Omental fat pad (tissue), 4 donors: ENCODE results near the gene RCC2. TPM values are rescaled to one million over a fixed set of nuclear protein-coding genes. Genes with fewer than 3 reads are reported as not detected.

Experiments used
- ATAC-seq: fragments of 150-250 bp; one replicate; pipeline ENCODE4 v1.9.1; 2016; ENCODE audit warnings: mild to moderate bottlenecking, moderate library complexity; ENCODE audit not compliant: low FRiP score
- DNase-seq: peaks from one replicate; pipeline ENCODE4 v3.0.0-alpha.2; 2019; ENCODE audit warnings: low spot score
- CTCF ChIP-seq, 3 donors: fragments of 450-650 bp; IDR thresholded peaks; one replicate each; pipeline ENCODE4 v1.5.1; 2016 to 2017; ENCODE audit warnings: antibody characterized with exemption in 3 of 3, mild to moderate bottlenecking in 3 of 3, moderate library complexity in 2 of 3
- total RNA-seq, 4 donors: library from RNA; depleted of rRNA; stranded (reverse); fragments of >200 nt; gene quantifications; one replicate each; pipeline ENCODE4 v1.1.0, GENCODE V29; 2016

The RCC2 gene
- total RNA-seq, 4 donors from 2014 or later = 20.9 to 44.4 (median 26.6) TPM

- DNase-seq (no peak), ATAC-seq (no peak)
- TF ChIP-seq CTCF (IDR thresholded peaks at IDR 0.05) = no peak
These were observed 79.7 kb downstream of the RCC2 start for GRCh38 chr1:17359808-17360207.

DNA sequence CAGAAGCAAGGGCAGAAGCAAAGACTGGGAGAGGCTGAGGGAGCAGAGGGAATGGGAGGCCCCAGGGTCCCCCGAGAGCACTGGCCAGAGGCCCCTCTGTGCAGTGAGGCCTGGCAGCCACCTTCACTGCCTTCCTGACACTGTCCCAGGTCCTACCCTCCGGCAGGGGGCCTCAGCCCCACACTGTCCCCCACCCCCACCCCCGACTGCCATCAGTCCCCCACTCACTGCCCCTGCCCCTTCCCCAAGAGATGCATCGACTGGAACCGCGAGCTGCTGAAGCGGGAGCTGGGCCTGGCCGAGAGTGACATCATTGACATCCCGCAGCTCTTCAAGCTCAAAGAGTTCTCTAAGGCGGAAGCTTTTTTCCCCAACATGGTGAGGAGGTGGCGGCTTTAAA lies 80.4 kb downstream of the RCC2 start:
- TF ChIP-seq CTCF (IDR thresholded peaks at IDR 0.05) = no peak
- ATAC-seq (no peak), DNase-seq (no peak)

DNA sequence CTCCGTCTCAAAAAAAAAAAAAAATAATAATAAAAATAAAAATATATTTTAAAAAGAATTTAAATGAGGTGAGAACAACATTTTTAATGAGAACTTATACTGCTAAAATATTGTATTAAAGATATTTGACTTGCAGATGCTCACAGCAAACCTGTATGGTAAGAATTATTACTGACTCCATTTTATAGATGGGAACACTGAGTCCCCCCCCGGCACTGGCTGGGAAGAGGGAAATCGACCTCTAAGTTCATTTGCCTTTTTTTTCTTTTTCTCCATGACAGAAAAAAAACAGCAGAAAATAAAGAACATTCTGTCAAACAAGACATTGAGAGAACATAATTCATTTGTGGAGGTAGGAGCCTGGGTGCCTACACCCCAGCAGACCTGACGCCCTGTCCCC lies 80.9 kb downstream of the RCC2 start:
- ATAC-seq (no peak), DNase-seq (no peak)
- no peak for TF ChIP-seq CTCF (IDR thresholded peaks at IDR 0.05)

Other genes with a start within 250 kb of the RCC2 start
- not detected for gene PADI1, start 234.5 kb downstream of the RCC2 start, total RNA-seq
- not detected for gene PADI3, start 190.6 kb downstream of the RCC2 start, total RNA-seq
- gene PADI4, start 131.5 kb downstream of the RCC2 start, total RNA-seq = 10 to 100 TPM in 1 of 4 donors, 1 to 10 TPM in 2, under 1 TPM in 1; 0.56 to 16.1 (median 2.2) TPM
- gene PADI6, start 67.5 kb downstream of the RCC2 start, total RNA-seq = not detected
- gene ARHGEF10L, start 100.0 kb upstream of the RCC2 start, total RNA-seq = 10 to 100 TPM; 17.3 to 59.0 (median 39.9) TPM